Measurements from ENCODE around the gene OPTC. TPM values are rescaled to one million over a fixed set of nuclear protein-coding genes. Genes with fewer than 3 reads are reported as not detected.

OPTC gene
- total and polyA plus RNA-seq, 2 donors (not counting 1 experiment from before 2014, with no cell fraction given), result not detected

GRCh38 chr1:203554071-203554470 lies 60.1 kb downstream of the OPTC start:
- Histone ChIP-seq H3K27me3 (replicated peaks in 1 of 4; ENCODE audit: control extremely low read depth in 1 of 4, control insufficient read depth in 3 of 4, insufficient read depth in 4 of 4, low read length in 3 of 4) (no peaks in the 10 kb centered on the region), H3K36me3 (replicated peaks in 1 of 2; ENCODE audit: control extremely low read depth in 1 of 2, control insufficient read depth in 1 of 2, extremely low read depth in 1 of 2, insufficient read depth in 2 of 2, low read length in 1 of 2) (no peaks in the 10 kb centered on the region), H2AFZ (ENCODE audit: insufficient read depth, low read depth, low read length, poor library complexity, severe bottlenecking) (no peak overlapping the region), H3K9me3 (ENCODE audit: control extremely low read depth in 1 of 3, control insufficient read depth in 2 of 3, insufficient read depth in 1 of 3, low read length in 2 of 3) (no peaks in the 10 kb centered on the region), H3K4me2 (replicated peaks; ENCODE audit: low read depth, low read length, poor library complexity, severe bottlenecking) (no peak overlapping the region), H3K9ac (ENCODE audit: low read length) (no peak overlapping the region), H4K20me1 (ENCODE audit: control insufficient read depth, insufficient read depth, low read length, poor library complexity, severe bottlenecking) (no peaks in the 10 kb centered on the region), H3K4me1 (ENCODE audit: control insufficient read depth in 2 of 2, insufficient read depth in 2 of 2, low read length in 2 of 2) (no peaks in the 10 kb centered on the region), H3K4me3 (ENCODE audit: control extremely low read depth in 1 of 5, extremely low read depth in 1 of 5, insufficient read depth in 1 of 5, low read depth in 2 of 5, low read length in 4 of 5) (no peak overlapping the region), H3K79me2 (ENCODE audit: control insufficient read depth, insufficient read depth, low read length) (no peaks in the 10 kb centered on the region), H3K27ac (ENCODE audit: low read length in 2 of 2) (no peak overlapping the region)
- Mint-ChIP-seq H3K27ac (no peak overlapping the region), H3K27me3 (peaks cover 15% of the 10 kb centered on the region), H3K4me3 (no peak overlapping the region), H3K9me3 (ENCODE audit: insufficient read depth) (no peaks in the 10 kb centered on the region), H3K4me1 (peaks cover 2% of the 10 kb centered on the region)
- DNase-seq, result no peak
- 91% methylated on average over 1 of the region's 3 CpGs for WGBS (ENCODE audit: insufficient coverage)
- no peak for TF ChIP-seq EZH2 (IDR thresholded peaks at IDR 0.05; ENCODE audit: borderline replicate concordance, insufficient read depth, low read depth, low read length, poor library complexity, severe bottlenecking)
- TF ChIP-seq CTCF (IDR thresholded peaks at IDR 0.05), result no peak
- no peak for ATAC-seq (ENCODE audit: low read depth)
- ChIA-PET POLR2A (no interaction called here), CTCF (no interaction called here)
- intact Hi-C loops (cut with micrococcal nuclease), result no loop called here

GRCh38 chr1:203555076-203555475 lies 61.1 kb downstream of the OPTC start:
- WGBS (ENCODE audit: insufficient coverage), result 92% methylated on average over 3 of the region's 8 CpGs
- H3K9ac ChIP-seq (ENCODE audit: low read length), result no peak overlapping the region
- TF ChIP-seq CTCF (IDR thresholded peaks at IDR 0.05) (no peak), EZH2 (IDR thresholded peaks at IDR 0.05; ENCODE audit: borderline replicate concordance, insufficient read depth, low read depth, low read length, poor library complexity, severe bottlenecking) (no peak)
- no peaks in the 10 kb centered on the region for H3K9me3 ChIP-seq (ENCODE audit: control extremely low read depth in 1 of 3, control insufficient read depth in 2 of 3, insufficient read depth in 1 of 3, low read length in 2 of 3)
- Mint-ChIP-seq H3K4me3 (no peak overlapping the region), H3K27ac (no peak overlapping the region), H3K4me1 (peaks cover 2% of the 10 kb centered on the region), H3K27me3 (peaks cover 18% of the 10 kb centered on the region), H3K9me3 (ENCODE audit: insufficient read depth) (no peaks in the 10 kb centered on the region)
- H3K4me2 ChIP-seq (replicated peaks; ENCODE audit: low read depth, low read length, poor library complexity, severe bottlenecking), result no peak overlapping the region
- no peaks in the 10 kb centered on the region for H3K36me3 ChIP-seq (replicated peaks in 1 of 2; ENCODE audit: control extremely low read depth in 1 of 2, control insufficient read depth in 1 of 2, extremely low read depth in 1 of 2, insufficient read depth in 2 of 2, low read length in 1 of 2)
- H3K4me1 ChIP-seq (ENCODE audit: control insufficient read depth in 2 of 2, insufficient read depth in 2 of 2, low read length in 2 of 2), result no peaks in the 10 kb centered on the region
- H3K27ac ChIP-seq (ENCODE audit: low read length in 2 of 2), result no peak overlapping the region
- H2AFZ ChIP-seq (ENCODE audit: insufficient read depth, low read depth, low read length, poor library complexity, severe bottlenecking), result no peak overlapping the region
- H4K20me1 ChIP-seq (ENCODE audit: control insufficient read depth, insufficient read depth, low read length, poor library complexity, severe bottlenecking), result no peaks in the 10 kb centered on the region
- ChIA-PET CTCF (no interaction called here), POLR2A (no interaction called here)
- ATAC-seq (ENCODE audit: low read depth) (no peak), DNase-seq (no peak)
- H3K79me2 ChIP-seq (ENCODE audit: control insufficient read depth, insufficient read depth, low read length), result no peaks in the 10 kb centered on the region
- no peaks in the 10 kb centered on the region for H3K27me3 ChIP-seq (replicated peaks in 1 of 4; ENCODE audit: control extremely low read depth in 1 of 4, control insufficient read depth in 3 of 4, insufficient read depth in 4 of 4, low read length in 3 of 4)
- intact Hi-C loops (cut with micrococcal nuclease), result no loop called here
- H3K4me3 ChIP-seq (ENCODE audit: control extremely low read depth in 1 of 5, extremely low read depth in 1 of 5, insufficient read depth in 1 of 5, low read depth in 2 of 5, low read length in 4 of 5), result no peak overlapping the region

Measured in B cell (primary cell).